A549 treated with ZK216348 at 1 μM for 4 hours (cell line): ENCODE measurements around the gene LDLRAD3. TPM values are rescaled to one million over a fixed set of nuclear protein-coding genes. Genes with fewer than 3 reads are reported as not detected.

Source experiments
- total RNA-seq: library from RNA; stranded (reverse); fragments of 200-300 nt; extraction: Qiagen RNA extraction; gene quantifications from 5 replicates; pipeline ENCODE4 v1.2.3, GENCODE V29; 2022; ENCODE audit warnings: low read depth

The LDLRAD3 gene, protein sequence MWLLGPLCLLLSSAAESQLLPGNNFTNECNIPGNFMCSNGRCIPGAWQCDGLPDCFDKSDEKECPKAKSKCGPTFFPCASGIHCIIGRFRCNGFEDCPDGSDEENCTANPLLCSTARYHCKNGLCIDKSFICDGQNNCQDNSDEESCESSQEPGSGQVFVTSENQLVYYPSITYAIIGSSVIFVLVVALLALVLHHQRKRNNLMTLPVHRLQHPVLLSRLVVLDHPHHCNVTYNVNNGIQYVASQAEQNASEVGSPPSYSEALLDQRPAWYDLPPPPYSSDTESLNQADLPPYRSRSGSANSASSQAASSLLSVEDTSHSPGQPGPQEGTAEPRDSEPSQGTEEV
- total RNA-seq: 21.6 to 30.2 TPM (median 27.3 TPM) in 5 replicates

GRCh38 chr11:35943713-35944502, at the start of gene LDLRAD3:
TSS of gene LDLRAD3 (plus strand) at chr11:35944062. CDS start at chr11:35944099, 37 bp downstream.

